Bronchial epithelial cell (primary cell): ENCODE results near the gene IFNW1. TPM values are rescaled to one million over a fixed set of nuclear protein-coding genes. Genes with fewer than 3 reads are reported as not detected.

Source experiments
- DNase-seq: peaks from one replicate; pipeline ENCODE4 v3.0.0-alpha.2; 2010; ENCODE audit warnings: low read depth
- FAIRE-seq: peaks from 2 replicates; lab custom pipeline; 2011; peaks lifted over from hg19 to GRCh38; lab: Jason Lieb, UNC
- H3K27me3 ChIP-seq: 2 replicates; pipeline ENCODE4 v1.5.1; 2011; ENCODE audit warnings: low read length; ENCODE audit not compliant: control insufficient read depth, insufficient read depth
- H3K36me3 ChIP-seq: 2 replicates; pipeline ENCODE4 v1.5.1; 2011; ENCODE audit warnings: low read length; ENCODE audit not compliant: control insufficient read depth, insufficient read depth
- H3K4me3 ChIP-seq: 2 replicates; pipeline ENCODE4 v1.5.1; 2011; ENCODE audit warnings: mild to moderate bottlenecking, low read depth, low read length, control low read depth
- CTCF ChIP-seq: IDR thresholded peaks from 2 replicates; pipeline ENCODE4 v1.5.1; 2011; ENCODE audit warnings: mild to moderate bottlenecking, moderate library complexity, low read length, control low read depth, inconsistent platforms; ENCODE audit not compliant: insufficient read depth, severe bottlenecking
- total RNA-seq: library from RNA; depleted of rRNA; stranded (reverse); fragments of >200 nt; gene quantifications from 2 replicates; pipeline ENCODE4 v1.2.1, GENCODE V29; 2014

The IFNW1 gene
- total RNA-seq, 1 donor from 2014 or later, result not detected

DNA sequence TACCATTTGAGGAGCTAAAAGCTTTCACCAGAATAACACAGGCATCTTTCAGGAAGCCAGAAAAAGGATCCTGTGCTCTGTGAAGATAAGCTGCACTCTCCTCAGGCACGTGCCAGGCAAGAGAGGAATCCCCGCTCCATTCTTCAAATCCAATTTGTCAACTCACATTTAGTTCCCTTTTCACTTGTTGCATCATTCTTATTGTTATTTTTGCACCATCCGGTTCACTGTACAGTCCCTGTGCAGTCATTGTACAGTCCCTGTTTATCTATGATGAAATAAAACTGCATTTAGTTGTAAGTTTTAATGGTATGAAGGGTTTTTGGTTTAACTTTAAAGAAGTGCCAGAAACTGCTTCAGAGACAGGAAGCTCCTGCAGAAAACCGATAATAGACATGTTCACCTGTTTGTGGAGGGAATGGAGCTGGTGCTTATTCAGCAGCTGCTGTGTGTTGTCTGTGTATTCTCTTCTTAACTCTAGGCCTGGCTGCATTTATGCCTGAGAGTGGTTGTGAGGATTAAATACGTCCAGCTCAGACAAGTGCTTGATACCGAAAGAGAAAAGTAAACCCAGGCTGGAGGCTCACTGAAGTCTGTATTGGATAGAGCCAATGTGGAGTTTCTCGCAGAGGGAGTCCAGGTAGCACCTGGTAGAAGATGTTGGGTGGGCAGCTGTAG is 22.4 kb downstream of the IFNW1 start:
- TF ChIP-seq CTCF, result no peak
- H3K27me3 ChIP-seq, result no peaks in the 10 kb centered on the region
- no peak for FAIRE-seq

GRCh38 chr9:21114311-21114710 is 27.3 kb downstream of the IFNW1 start:
- Histone ChIP-seq H3K4me3 (no peak overlapping the region), H3K27me3 (no peaks in the 10 kb centered on the region), H3K36me3 (no peaks in the 10 kb centered on the region)
- no peak for TF ChIP-seq CTCF
- FAIRE-seq, result no peak
- no peak for DNase-seq

More for the DNA sequence above, 22.4 kb downstream of the IFNW1 start:
- no peak for DNase-seq
- no peak overlapping the region for H3K4me3 ChIP-seq
- H3K36me3 ChIP-seq, result no peaks in the 10 kb centered on the region

DNA sequence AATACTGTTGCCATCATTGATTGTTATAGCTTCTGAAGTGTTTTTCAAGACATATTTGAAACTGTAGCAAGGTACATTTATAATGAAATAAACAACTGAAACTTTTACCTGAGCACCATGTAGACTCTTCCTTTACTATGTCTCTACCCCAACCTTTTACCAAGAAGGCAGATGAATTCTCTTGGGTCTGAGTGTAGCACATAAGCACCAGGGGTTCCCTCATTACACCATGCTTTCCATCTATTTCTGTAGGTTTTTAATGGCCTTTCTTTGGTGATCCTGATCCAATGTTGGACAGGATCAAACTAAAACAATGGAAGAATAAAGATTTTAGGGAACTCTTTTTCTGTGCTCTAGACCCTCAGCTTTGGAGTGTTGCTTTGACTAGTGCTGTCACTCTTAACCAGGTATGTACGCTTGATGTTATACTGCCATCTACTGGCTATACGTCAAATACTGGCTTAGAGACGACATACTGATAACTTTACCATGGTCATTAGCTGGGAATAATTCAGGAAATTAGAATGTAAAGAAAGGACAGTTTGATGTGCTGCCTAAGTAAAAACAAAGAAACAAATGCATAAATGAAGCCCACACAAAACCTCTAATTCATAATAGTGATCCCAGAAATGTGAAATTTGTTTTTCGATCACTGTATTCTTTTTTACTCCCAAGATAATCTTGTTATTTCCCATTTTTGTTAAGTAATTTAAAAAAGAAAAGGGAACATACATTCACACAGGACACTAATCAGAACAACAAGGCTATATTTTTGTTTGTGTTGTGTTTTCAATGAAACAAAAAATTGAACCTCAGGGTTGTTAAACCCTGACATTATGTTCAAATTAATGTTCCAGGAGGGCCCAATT is 30.7 kb downstream of the IFNW1 start:
- FAIRE-seq, result no peak
- H3K4me3 ChIP-seq, result no peak overlapping the region
- DNase-seq, result peak; percentile 73
- TF ChIP-seq CTCF, result peak; percentile 71
- no peaks in the 10 kb centered on the region for H3K36me3 ChIP-seq
- no peaks in the 10 kb centered on the region for H3K27me3 ChIP-seq

GRCh38 chr9:21104787-21105186 is 36.8 kb downstream of the IFNW1 start:
- Histone ChIP-seq H3K4me3 (no peak overlapping the region), H3K36me3 (no peaks in the 10 kb centered on the region), H3K27me3 (no peaks in the 10 kb centered on the region)
- FAIRE-seq, result no peak
- no peak for DNase-seq
- TF ChIP-seq CTCF, result no peak

GRCh38 chr9:21102305-21102704 is 39.3 kb downstream of the IFNW1 start:
- FAIRE-seq, result no peak

More at GRCh38 chr9:21102305-21102704, 39.3 kb downstream of the IFNW1 start:
- Histone ChIP-seq H3K4me3 (no peak overlapping the region), H3K27me3 (no peaks in the 10 kb centered on the region), H3K36me3 (no peaks in the 10 kb centered on the region)
- peak; percentile 30 for DNase-seq
- no peak for TF ChIP-seq CTCF
